GM11168 (cell line): ENCODE data around the gene GHDC.

Experiments
- in situ Hi-C: fragments of 300-500 bp; cut with MboI; formaldehyde crosslinking; loops from one replicate; pipeline ENCODE4 v1.12.0; 2022; ENCODE audit warnings: low sequenced_read_pairs; ENCODE audit not compliant: unreplicated experiment

Gene GHDC

DNA sequence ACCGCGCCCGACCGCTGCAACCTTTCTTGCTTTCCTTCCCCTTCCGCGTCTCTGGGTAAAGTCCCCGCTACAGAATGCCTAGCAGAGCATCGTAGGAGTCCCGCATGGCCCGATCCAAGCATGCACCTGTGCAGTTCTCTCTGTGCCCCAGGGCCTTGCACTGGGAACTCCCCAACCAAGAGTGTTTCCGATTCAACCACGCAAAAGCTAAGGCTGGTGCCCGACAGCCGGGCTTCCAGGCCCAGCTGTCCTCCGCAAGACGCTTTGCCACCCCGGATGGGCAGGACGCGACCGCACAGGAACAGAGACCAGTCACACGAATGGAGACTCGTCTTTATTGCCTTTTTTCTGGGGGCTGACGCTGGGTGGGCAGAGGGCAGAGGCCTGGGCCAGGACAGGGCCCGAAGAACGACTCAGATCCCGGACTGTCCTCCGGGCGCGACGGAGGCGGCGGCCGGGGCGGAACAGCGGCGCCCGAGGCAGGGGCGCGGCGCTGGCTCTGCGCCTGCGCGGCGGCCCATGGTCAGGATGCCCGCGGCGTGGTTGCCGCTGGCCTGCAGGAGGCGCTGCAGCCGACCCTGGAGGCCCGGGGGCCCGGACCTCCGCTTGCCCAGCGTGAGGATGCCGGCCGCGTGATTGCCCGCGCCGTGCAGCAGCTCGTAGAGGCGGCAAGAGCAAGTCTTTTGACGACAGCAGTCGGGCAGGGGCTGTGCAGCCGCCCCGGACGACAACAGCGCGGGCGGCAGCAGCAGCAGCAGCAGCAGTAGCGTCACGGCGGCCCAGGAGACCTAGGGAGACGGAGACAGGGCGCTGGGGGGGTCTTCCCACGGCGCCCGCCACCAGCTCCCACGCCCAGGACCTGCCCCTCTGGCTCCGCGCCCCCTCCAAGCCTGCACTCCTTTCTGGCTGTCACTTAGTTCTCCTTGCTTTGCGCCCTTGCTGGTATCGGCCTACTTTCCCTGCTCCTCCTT is 10.3 kb downstream of the GHDC start:
- in situ Hi-C loops: no loop called here

DNA sequence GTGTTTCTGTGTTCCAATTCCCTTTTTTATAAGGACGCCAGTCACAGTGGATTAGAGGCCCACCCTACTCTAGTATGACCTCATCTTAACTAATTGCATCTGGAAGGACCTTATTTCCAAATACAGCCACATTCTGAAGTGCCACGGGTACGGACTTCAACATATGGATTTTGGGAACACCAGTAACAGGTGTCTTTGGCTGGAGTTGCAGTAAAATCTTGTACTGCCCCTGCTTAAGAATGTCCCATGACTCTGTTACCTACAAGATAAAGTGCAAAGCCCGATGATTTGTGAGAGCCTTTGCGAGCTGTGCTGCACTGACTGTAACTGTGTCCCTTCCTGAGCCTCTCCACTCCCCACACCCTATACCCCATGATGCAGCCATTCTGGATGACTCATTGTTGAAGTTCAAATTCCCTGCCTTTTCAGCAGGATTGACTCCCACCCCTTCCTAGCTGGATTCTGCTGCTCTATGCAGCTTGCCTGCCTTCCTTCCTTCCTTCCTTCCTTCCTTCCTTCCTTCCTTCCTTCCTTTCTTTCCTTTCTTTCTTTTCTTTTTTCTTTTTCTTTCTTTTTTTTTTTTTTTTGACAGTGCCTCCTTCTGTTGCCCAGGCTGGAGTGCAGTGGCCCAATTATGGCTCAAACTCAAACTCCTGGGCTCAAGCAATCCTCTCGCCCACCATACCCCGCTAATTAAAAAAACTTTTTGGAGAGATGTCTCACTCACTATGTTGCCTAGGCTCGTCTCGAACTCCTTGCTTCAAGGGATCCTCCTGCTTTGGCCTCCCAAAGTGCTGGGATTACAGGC is 11.2 kb downstream of the GHDC start:
- in situ Hi-C loops: no loop called here

GRCh38 chr17:42181851-42182207 is 12.5 kb downstream of the GHDC start:
- in situ Hi-C loops: no loop called here

- in situ Hi-C loops: no loop called here
Observed at GRCh38 chr17:42180922-42181850, 13.1 kb downstream of the GHDC start, which contains the start of gene KCNH4. Gene KCNH4, minus strand, starts transcription at chr17:42181142. Its CDS starts 197 bp downstream, at chr17:42180945.

- in situ Hi-C loops: no loop called here
Observed at GRCh38 chr17:42180411-42180921, 13.8 kb downstream of the GHDC start.

DNA sequence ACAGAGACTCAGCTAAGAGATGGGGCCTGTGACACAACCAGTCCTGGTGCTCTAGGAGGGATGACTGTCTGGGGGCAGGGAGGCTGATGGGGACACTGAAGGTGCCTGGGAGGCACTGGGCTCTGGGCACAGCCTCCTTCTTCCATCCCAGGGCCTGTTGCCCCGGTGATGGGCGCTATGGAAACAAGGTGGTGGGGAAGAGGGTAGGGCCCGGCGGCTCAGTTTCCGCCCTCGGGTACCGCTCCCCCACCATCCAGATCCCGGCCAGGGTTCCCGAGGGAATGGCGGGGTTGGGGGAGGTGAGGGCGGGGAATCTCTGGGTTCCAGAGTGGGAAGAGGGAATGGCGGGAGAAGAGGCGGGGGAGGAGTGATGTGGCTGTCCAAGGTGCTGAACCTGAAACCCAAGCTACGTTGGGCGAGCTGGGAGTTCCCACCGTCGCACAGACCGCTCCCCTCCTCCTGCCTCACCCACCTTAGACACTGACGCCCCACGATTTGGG is 14.3 kb downstream of the GHDC start:
- in situ Hi-C loops: no loop called here

DNA sequence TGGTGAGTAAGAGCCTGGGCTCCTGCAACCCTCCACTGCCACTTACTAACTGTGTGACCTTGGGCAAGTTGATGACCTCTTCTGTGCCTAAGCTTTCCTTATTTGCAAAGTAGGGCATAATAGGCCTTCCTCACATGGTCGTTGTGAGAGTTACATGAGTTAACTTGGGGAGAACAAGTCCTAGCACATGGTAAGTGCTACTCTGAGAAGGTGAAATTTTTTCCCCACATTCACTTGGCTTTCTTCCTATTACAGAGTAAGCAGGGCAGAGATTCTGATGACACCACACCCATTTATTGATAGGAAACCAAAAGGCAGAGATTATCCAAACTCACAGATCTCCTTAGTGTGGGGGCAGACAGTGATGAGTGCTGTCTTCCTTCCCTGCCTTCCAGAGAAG is 15.0 kb downstream of the GHDC start:
- in situ Hi-C loops: no loop called here

- in situ Hi-C loops: no loop called here
Observed at GRCh38 chr17:42178817-42179216, 15.5 kb downstream of the GHDC start.

GRCh38 chr17:42177684-42178083 is 16.6 kb downstream of the GHDC start:
- in situ Hi-C loops: no loop called here

DNA sequence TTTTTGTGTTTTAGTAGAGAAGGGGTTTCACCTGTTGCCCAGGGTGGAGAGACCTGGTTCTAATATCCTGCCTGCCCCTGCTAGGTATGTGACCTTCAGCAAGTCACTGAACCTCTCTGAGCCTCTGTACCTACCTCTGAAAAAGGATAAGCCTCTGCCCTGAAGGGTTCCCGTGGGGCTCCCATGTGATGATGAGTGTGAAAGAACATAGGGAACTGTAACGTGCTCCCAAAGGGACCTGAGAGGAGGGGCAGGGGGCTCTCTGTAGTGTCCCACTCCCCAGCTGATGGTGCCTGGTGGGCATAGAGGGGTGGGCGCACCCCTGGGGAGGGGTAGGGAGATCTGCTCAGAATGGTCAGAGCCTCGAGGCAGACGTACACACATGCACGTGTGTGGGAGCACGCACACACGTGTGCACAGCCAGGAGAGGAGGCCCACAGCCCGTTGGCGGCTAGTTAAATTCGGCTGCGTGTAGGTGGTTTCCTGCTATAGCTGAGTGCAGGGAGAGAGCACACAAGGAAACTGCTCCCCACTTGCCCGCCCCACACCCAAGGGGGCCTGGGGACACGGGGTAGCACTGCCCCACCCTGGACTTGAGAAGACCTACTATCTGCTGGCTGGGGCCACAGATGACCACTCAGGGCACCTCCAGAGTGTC is 20.0 kb downstream of the GHDC start:
- in situ Hi-C loops: no loop called here

GRCh38 chr17:42171831-42172230 is 22.5 kb downstream of the GHDC start:
- in situ Hi-C loops: no loop called here

GRCh38 chr17:42169351-42169750 is 24.9 kb downstream of the GHDC start:
- in situ Hi-C loops: no loop called here

DNA sequence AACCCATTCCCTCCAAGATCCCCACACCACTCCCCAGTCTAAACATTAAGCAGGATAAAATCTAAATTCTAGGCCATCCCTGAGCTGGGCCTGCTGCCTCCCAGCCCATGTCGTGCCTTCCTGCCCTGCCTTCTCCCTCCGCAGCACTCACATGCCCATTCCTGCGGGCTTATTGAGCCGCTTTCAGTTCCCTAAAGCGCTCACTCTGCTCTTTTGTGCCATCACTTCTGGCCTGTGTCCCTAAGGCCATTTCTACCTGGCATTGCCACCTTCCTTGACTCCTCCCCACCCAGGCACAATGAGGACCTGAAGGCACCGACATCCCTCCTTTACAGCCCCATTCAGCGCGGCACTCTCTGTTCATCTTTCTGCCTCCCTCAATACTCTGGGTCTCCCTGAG is 26.5 kb downstream of the GHDC start:
- in situ Hi-C loops: no loop called here

DNA sequence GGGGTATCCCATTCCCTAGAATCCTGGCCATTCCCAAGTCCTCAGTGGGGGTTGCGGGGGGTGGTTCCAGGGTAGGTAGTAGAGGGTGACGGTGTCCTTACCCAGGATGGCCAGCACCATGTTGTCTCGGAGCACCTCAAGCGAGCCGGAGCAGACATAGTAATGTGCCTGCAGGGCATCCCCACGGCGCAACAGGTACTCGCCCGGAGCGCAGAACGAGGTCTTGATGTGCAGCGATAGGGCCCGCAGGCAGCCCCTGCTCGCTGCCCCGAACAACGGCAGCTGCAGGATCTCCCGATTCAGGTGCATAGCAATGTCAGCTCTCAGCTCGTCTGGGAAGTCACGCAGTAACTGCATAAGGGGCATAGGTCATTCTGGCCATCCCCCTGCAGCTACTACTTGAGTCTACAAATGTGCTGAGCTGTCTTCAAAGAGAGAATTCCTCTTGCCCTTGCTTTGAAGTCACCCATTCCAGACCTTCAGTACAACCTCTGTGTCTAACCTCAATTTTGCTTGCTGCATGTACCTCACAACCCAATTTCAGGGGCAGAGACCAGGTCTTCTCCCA is 28.0 kb downstream of the GHDC start:
- in situ Hi-C loops: no loop called here

DNA sequence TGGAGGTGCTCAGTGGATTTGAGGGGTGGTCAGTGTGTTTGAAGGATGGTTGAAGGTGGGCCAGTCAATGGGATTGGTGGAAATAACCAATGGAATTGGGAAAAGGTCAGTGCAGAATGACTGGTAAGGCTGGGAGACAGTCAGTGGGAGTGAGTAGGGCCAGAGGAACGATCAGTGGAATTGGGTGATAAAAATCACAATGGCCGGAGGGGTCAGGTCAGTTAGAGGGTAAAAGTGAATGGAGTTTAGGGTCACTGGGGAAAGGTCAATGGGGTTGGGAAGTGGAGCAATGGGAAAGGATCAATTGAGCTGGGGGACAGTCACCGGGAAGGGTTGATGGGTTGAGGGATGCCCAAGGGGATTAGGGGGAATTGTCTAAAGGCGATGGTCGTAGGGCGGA is 28.5 kb downstream of the GHDC start:
- in situ Hi-C loops: no loop called here

DNA sequence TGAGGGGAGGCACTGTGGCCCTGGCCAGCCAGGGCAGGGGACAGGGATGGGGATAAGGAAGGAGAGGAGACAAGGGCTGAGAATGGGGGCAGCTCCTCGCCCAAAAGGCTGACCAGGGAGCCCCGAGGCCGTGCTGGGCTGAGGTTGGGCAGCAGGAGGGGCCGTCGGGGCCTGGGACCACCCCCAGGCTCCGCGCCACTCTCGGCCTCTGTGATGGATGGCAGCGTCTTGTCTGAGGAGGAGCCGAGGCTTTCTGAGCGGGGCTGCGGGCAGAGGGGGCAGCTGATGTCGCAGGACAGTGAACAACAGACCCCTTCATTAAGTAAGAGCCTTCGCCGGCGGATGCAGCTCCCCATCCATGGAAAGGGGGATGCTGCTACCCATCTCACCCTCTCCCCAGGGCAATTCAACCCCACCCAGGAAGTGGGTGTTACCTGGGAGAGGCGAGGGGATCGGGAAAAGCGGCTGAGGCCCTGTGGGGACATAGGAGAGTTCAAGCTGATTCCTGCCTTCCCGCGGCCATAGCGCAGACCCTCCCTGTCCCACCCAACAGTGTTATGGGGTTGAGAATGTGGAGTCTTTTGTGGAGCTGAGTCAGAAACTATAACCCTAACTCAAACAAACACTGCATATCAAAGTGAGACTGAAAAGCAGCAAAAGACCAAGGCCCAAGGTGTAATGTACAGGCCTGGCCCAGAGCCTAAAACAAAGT is 30.4 kb downstream of the GHDC start:
- in situ Hi-C loops: no loop called here

DNA sequence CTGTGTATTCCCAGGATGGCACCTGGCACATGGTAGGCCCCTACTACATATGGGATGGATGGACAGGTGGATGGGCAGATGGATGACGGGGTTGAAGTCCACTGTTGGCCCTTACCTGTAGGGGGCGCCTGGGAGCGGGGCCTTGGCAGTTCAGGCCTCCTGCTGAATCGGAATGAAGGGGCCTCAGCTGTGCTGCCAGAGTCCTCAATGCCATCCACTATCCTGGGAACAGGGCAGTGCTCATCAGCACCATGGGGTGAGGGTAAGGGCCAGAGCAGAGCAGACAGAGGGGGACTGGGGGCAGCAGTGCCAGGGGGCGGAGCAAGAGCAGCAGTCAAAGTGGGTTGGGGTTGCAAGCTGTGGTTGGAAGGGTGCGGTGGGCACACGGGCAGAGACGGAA is 31.2 kb downstream of the GHDC start:
- in situ Hi-C loops: no loop called here

- in situ Hi-C loops: no loop called here
Observed at GRCh38 chr17:42160531-42160910, 33.8 kb downstream of the GHDC start.
